Activated naive CD8-positive, alpha-beta T cell treated with anti-CD3 and anti-CD28 coated beads for 36 hours (primary cell): ENCODE data around the gene LMNTD2. TPM values are rescaled to one million over a fixed set of nuclear protein-coding genes. Genes with fewer than 3 reads are reported as not detected.
A peak's percentile ranks its signal among the peaks of the same experiment; 100 is the strongest.

ENCODE experiments used
- DNase-seq: peaks from one replicate; pipeline ENCODE4 v3.0.0; 2021
- H3K27ac Mint-ChIP-seq: one replicate; pipeline ENCODE4 v1.8.0; 2022; ENCODE audit warnings: mild to moderate bottlenecking, moderate library complexity, mixed read lengths
- H3K27me3 Mint-ChIP-seq: one replicate; pipeline ENCODE4 v1.8.0; 2022; ENCODE audit warnings: mild to moderate bottlenecking, mixed read lengths
- H3K36me3 Mint-ChIP-seq: one replicate; pipeline ENCODE4 v1.8.0; 2021; ENCODE audit warnings: mild to moderate bottlenecking, mixed read lengths
- H3K4me1 Mint-ChIP-seq: one replicate; pipeline ENCODE4 v1.8.0; 2021; ENCODE audit warnings: mixed read lengths
- H3K4me3 Mint-ChIP-seq: one replicate; pipeline ENCODE4 v1.8.0; 2022; ENCODE audit warnings: mild to moderate bottlenecking, moderate library complexity, mixed read lengths
- H3K9me3 Mint-ChIP-seq: one replicate; pipeline ENCODE4 v1.8.0; 2022; ENCODE audit warnings: mixed read lengths
- total RNA-seq, 2 experiments: library from RNA; stranded (reverse); gene quantifications; one replicate each; pipeline ENCODE4 v1.2.3, GENCODE V29; 2021

LMNTD2 gene
- total RNA-seq, 2 experiments from 2014 or later, result 1.2 to 1.3 TPM

- H3K27ac Mint-ChIP-seq, result no peak overlapping the region
- no peaks in the 10 kb centered on the region for H3K27me3 Mint-ChIP-seq
- peaks cover under 1% of the 10 kb centered on the region for H3K4me1 Mint-ChIP-seq
- H3K9me3 Mint-ChIP-seq, result no peaks in the 10 kb centered on the region
- peaks cover 35% of the 10 kb centered on the region for H3K36me3 Mint-ChIP-seq
- no peak for DNase-seq
- no peak overlapping the region for H3K4me3 Mint-ChIP-seq
Measured at GRCh38 chr11:593347-593746, 32.8 kb upstream of the LMNTD2 start.

DNA sequence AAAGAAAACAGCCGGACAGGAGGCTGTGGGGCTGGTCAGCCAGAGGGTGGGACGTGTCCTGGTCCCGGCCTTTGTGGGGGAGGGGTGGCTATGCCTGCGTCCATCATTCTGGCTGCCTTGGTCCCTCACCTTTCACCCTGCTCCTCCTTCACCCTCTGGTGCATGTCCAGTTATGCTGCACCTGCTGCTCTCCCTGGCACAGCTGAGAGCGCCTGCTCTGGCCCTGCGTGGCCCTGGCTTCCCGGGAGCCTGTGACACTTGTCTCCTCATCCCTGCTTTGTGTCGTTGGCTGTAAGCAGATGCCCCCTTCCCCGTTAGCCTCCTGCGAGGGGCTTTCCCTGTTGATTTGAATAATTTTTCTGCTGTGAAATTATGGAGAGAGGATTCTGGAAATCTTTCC, 32.4 kb upstream of the LMNTD2 start:
- H3K27ac Mint-ChIP-seq, result no peak overlapping the region

GRCh38 chr11:592501-592900, 32.0 kb upstream of the LMNTD2 start:
- no peak overlapping the region for H3K27ac Mint-ChIP-seq
- H3K27me3 Mint-ChIP-seq, result no peaks in the 10 kb centered on the region
- H3K9me3 Mint-ChIP-seq, result no peaks in the 10 kb centered on the region
- H3K4me3 Mint-ChIP-seq, result no peak overlapping the region
- no peak for DNase-seq
- peaks cover 9% of the 10 kb centered on the region for H3K4me1 Mint-ChIP-seq
- peaks cover 39% of the 10 kb centered on the region for H3K36me3 Mint-ChIP-seq

More for the DNA sequence above, 32.4 kb upstream of the LMNTD2 start:
- Mint-ChIP-seq H3K9me3 (no peaks in the 10 kb centered on the region), H3K4me1 (peaks cover 4% of the 10 kb centered on the region), H3K4me3 (no peak overlapping the region), H3K27me3 (no peaks in the 10 kb centered on the region), H3K36me3 (peaks cover 39% of the 10 kb centered on the region)
- DNase-seq, result no peak

- no peak overlapping the region for H3K4me3 Mint-ChIP-seq
- H3K27me3 Mint-ChIP-seq, result no peaks in the 10 kb centered on the region
- H3K27ac Mint-ChIP-seq, result peak overlapping the region; percentile 34
- peaks cover 21% of the 10 kb centered on the region for H3K4me1 Mint-ChIP-seq
- peaks cover 32% of the 10 kb centered on the region for H3K36me3 Mint-ChIP-seq
- H3K9me3 Mint-ChIP-seq, result no peaks in the 10 kb centered on the region
- DNase-seq, result no peak
Measured at GRCh38 chr11:590997-591396, 30.5 kb upstream of the LMNTD2 start.

- Mint-ChIP-seq H3K27me3 (no peaks in the 10 kb centered on the region), H3K4me1 (peaks cover 21% of the 10 kb centered on the region), H3K36me3 (peaks cover 29% of the 10 kb centered on the region), H3K4me3 (no peak overlapping the region), H3K9me3 (no peaks in the 10 kb centered on the region), H3K27ac (peak overlapping the region; percentile 39)
- no peak for DNase-seq
Measured at GRCh38 chr11:589798-590197, 29.3 kb upstream of the LMNTD2 start.

GRCh38 chr11:587978-588380, 27.4 kb upstream of the LMNTD2 start:
- Mint-ChIP-seq H3K9me3 (no peaks in the 10 kb centered on the region), H3K36me3 (peaks cover 30% of the 10 kb centered on the region), H3K4me3 (peak overlapping the region; percentile 82), H3K4me1 (peaks cover 21% of the 10 kb centered on the region), H3K27me3 (no peaks in the 10 kb centered on the region), H3K27ac (peak overlapping the region; percentile 100)
- DNase-seq, result peak; percentile 77

GRCh38 chr11:587546-587945, 27.0 kb upstream of the LMNTD2 start:
- H3K9me3 Mint-ChIP-seq, result no peaks in the 10 kb centered on the region
- peaks cover 29% of the 10 kb centered on the region for H3K36me3 Mint-ChIP-seq
- no peaks in the 10 kb centered on the region for H3K27me3 Mint-ChIP-seq
- no peak for DNase-seq
- peaks cover 21% of the 10 kb centered on the region for H3K4me1 Mint-ChIP-seq
- no peak overlapping the region for H3K4me3 Mint-ChIP-seq
- H3K27ac Mint-ChIP-seq, result peak overlapping the region; percentile 100

- no peaks in the 10 kb centered on the region for H3K9me3 Mint-ChIP-seq
- peaks cover 28% of the 10 kb centered on the region for H3K36me3 Mint-ChIP-seq
- H3K27ac Mint-ChIP-seq, result peak overlapping the region; percentile 100
- H3K27me3 Mint-ChIP-seq, result no peaks in the 10 kb centered on the region
- DNase-seq, result no peak
- no peak overlapping the region for H3K4me3 Mint-ChIP-seq
- peaks cover 21% of the 10 kb centered on the region for H3K4me1 Mint-ChIP-seq
Measured at GRCh38 chr11:586376-587316, 26.1 kb upstream of the LMNTD2 start.

- H3K27ac Mint-ChIP-seq, result peak overlapping the region; percentile 29
- peaks cover 38% of the 10 kb centered on the region for H3K4me1 Mint-ChIP-seq
- H3K27me3 Mint-ChIP-seq, result no peaks in the 10 kb centered on the region
Measured at GRCh38 chr11:584287-584686, 23.7 kb upstream of the LMNTD2 start.

GRCh38 chr11:581752-582151, 21.2 kb upstream of the LMNTD2 start:
- peaks cover 42% of the 10 kb centered on the region for H3K4me1 Mint-ChIP-seq
- no peak overlapping the region for H3K27ac Mint-ChIP-seq
- no peaks in the 10 kb centered on the region for H3K27me3 Mint-ChIP-seq

More at GRCh38 chr11:584287-584686, 23.7 kb upstream of the LMNTD2 start:
- DNase-seq, result no peak
- H3K4me3 Mint-ChIP-seq, result no peak overlapping the region
- no peaks in the 10 kb centered on the region for H3K9me3 Mint-ChIP-seq
- peaks cover 21% of the 10 kb centered on the region for H3K36me3 Mint-ChIP-seq

GRCh38 chr11:581342-581741, 20.8 kb upstream of the LMNTD2 start:
- Mint-ChIP-seq H3K4me1 (peaks cover 39% of the 10 kb centered on the region), H3K9me3 (no peaks in the 10 kb centered on the region)

More at GRCh38 chr11:581752-582151, 21.2 kb upstream of the LMNTD2 start:
- Mint-ChIP-seq H3K36me3 (peaks cover 33% of the 10 kb centered on the region), H3K4me3 (no peak overlapping the region), H3K9me3 (no peaks in the 10 kb centered on the region)
- no peak for DNase-seq

DNA sequence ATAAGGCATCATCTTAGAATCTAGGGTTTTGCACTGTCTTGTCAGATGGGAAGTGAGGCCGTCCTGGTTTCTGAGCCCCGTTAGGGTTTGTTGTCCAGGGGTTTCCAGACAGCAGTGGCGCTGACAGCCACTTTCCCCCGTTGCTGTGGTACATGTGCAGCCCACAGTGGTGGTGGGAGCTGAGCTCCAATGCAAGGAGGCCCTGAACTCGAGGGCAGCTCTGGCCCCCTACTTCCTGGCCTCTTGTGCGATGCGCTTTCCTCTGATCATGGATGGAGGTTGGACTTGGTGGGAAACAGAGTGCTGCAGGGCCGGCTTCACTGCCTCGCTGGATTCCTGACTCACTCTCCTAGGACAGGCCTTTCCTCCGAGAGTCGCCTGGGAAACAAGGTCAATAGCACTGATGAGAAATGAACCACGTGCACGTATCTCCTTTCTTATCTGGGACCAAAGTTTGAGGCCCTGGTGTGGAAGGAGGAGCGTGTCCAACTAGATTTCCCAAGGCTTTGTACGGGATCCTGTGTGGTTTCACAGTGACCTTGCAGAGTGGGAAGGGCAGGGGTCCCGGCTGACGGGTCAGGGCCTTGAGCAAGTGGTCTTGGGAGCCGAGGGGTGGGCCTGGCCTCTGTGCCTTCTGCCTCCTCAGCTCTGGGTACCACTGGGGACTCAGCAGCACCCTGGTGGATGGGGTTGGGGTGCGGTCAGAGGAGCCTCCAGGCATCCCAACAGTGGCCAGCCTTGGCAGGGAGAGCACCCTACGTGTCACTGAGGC, 19.5 kb upstream of the LMNTD2 start:
- no peak overlapping the region for H3K27ac Mint-ChIP-seq
- H3K9me3 Mint-ChIP-seq, result no peaks in the 10 kb centered on the region
- H3K36me3 Mint-ChIP-seq, result peaks cover 29% of the 10 kb centered on the region
- H3K4me1 Mint-ChIP-seq, result peaks cover 37% of the 10 kb centered on the region
- no peak overlapping the region for H3K4me3 Mint-ChIP-seq
- peaks cover 3% of the 10 kb centered on the region for H3K27me3 Mint-ChIP-seq
- no peak for DNase-seq

More at GRCh38 chr11:581342-581741, 20.8 kb upstream of the LMNTD2 start:
- DNase-seq, result no peak
- Mint-ChIP-seq H3K4me3 (peak overlapping the region; percentile 12), H3K27me3 (no peaks in the 10 kb centered on the region), H3K36me3 (peaks cover 30% of the 10 kb centered on the region), H3K27ac (no peak overlapping the region)

GRCh38 chr11:578276-579035, 17.9 kb upstream of the LMNTD2 start:
- Mint-ChIP-seq H3K27ac (peak overlapping the region; percentile 62), H3K4me1 (peaks cover 48% of the 10 kb centered on the region), H3K9me3 (no peaks in the 10 kb centered on the region), H3K4me3 (peak overlapping the region; percentile 93), H3K36me3 (peaks cover 24% of the 10 kb centered on the region), H3K27me3 (peaks cover 12% of the 10 kb centered on the region)
- DNase-seq, result no peak

- H3K27ac Mint-ChIP-seq, result peak overlapping the region; percentile 86
- peaks cover 24% of the 10 kb centered on the region for H3K36me3 Mint-ChIP-seq
- no peak for DNase-seq
- no peaks in the 10 kb centered on the region for H3K9me3 Mint-ChIP-seq
- peaks cover 12% of the 10 kb centered on the region for H3K27me3 Mint-ChIP-seq
- peak overlapping the region; percentile 93 for H3K4me3 Mint-ChIP-seq
- H3K4me1 Mint-ChIP-seq, result peaks cover 48% of the 10 kb centered on the region
Measured at GRCh38 chr11:577611-577894, 17.0 kb upstream of the LMNTD2 start.
